T47D (cell line): ENCODE results near the gene TEC.

Experiments used
- DNase-seq, 2 experiments: peaks; one replicate each; pipeline versions ENCODE4 v3.0.0 to v3.0.0-alpha.2; 2011 to 2012; ENCODE audit warnings: low read depth in 1 of 2, low spot score in 1 of 2
- JUND ChIP-seq: IDR thresholded peaks from 2 replicates; pipeline ENCODE4 v1.6.1; 2012; ENCODE audit warnings: low read depth
- in situ Hi-C: cut with HindIII; loops from 2 replicates; pipeline ENCODE4 v1.10.0; 2016; ENCODE audit warnings: low sequenced_read_pairs, low pct_unique_long_range_greater_than_20kb

TEC gene

GRCh38 chr4:48141048-48141447 is 128.6 kb downstream of the TEC start:
- in situ Hi-C loops = no loop called here
- TF ChIP-seq JUND = no peak
- peak; percentile 5 to 43 for DNase-seq

- no peak for DNase-seq
- TF ChIP-seq JUND = no peak
- in situ Hi-C loops = no loop called here
Observed at GRCh38 chr4:48139691-48140090, 129.9 kb downstream of the TEC start.

GRCh38 chr4:48138936-48139335 is 130.7 kb downstream of the TEC start:
- TF ChIP-seq JUND = no peak
- no peak for DNase-seq
- in situ Hi-C loops = no loop called here

GRCh38 chr4:48138511-48138910 is 131.1 kb downstream of the TEC start:
- no peak for DNase-seq
- no peak for TF ChIP-seq JUND
- in situ Hi-C loops = no loop called here

GRCh38 chr4:48137846-48138245 is 131.8 kb downstream of the TEC start:
- TF ChIP-seq JUND = no peak
- DNase-seq = no peak
- in situ Hi-C loops = no loop called here

- no peak for DNase-seq
- TF ChIP-seq JUND = no peak
- in situ Hi-C loops = no loop called here
Observed at GRCh38 chr4:48134081-48134480, 135.6 kb downstream of the TEC start, which contains the start of gene TXK. Gene TXK (minus strand): TSS chr4:48134250. CDS start chr4:48134170, 80 bp downstream.

GRCh38 chr4:48133669-48134068 is 136.0 kb downstream of the TEC start:
- in situ Hi-C loops = no loop called here
- no peak for TF ChIP-seq JUND

GRCh38 chr4:48131736-48132135 is 137.9 kb downstream of the TEC start:
- DNase-seq = peak in 1 of 2 experiments; percentile 10
- no peak for TF ChIP-seq JUND
- in situ Hi-C loops = no loop called here

More at GRCh38 chr4:48133669-48134068, 136.0 kb downstream of the TEC start:
- DNase-seq = no peak

GRCh38 chr4:48130100-48130499 is 139.5 kb downstream of the TEC start:
- no peak for TF ChIP-seq JUND
- in situ Hi-C loops = no loop called here
- no peak for DNase-seq

- in situ Hi-C loops = no loop called here
- TF ChIP-seq JUND = no peak
- peak in 1 of 2 experiments; percentile 18 for DNase-seq
Observed at GRCh38 chr4:48129307-48130014, 140.2 kb downstream of the TEC start.

- TF ChIP-seq JUND = 0 out of 2 replicates have a peak, but pooled peaks have one; percentile 27
- DNase-seq = peak; percentile 13 to 70
- in situ Hi-C loops = no loop called here
Observed at GRCh38 chr4:48127682-48128404, 141.8 kb downstream of the TEC start.

- in situ Hi-C loops = no loop called here
- no peak for DNase-seq
- no peak for TF ChIP-seq JUND
Observed at GRCh38 chr4:48127231-48127630, 142.4 kb downstream of the TEC start.

- TF ChIP-seq JUND = no peak
- no peak for DNase-seq
- in situ Hi-C loops = no loop called here
Observed at GRCh38 chr4:48126621-48127020, 143.0 kb downstream of the TEC start.
